DMS 273 (cell line): ENCODE results near the gene MYOT.
"Not testable (repeated sequence)": the region's sequence is repeated elsewhere in the genome, so short reads cannot be mapped to it uniquely, and the experiment has no call there.

Experiments used
- DNase-seq: peaks from one replicate; lab custom pipeline; 2025; ENCODE audit not compliant: unreplicated experiment; lab: John Stamatoyannopoulos, UW

MYOT gene

GRCh38 chr5:137867664-137868063 is at the start of gene MYOT:
Gene MYOT (plus strand): TSS chr5:137867860. CDS start chr5:137870652, 2,792 bp downstream.
- DNase-seq: no peak

GRCh38 chr5:137819766-137820165 is 47.9 kb upstream of the MYOT start:
- DNase-seq: no peak

- peak; percentile 71 for DNase-seq
Observed at GRCh38 chr5:137822158-137822764, 45.4 kb upstream of the MYOT start.

- no peak for DNase-seq
Observed at GRCh38 chr5:137822984-137823383, 44.7 kb upstream of the MYOT start.

GRCh38 chr5:137825165-137825564 is 42.5 kb upstream of the MYOT start:
- no peak for DNase-seq

GRCh38 chr5:137826067-137826466 is 41.6 kb upstream of the MYOT start:
- DNase-seq: no peak

GRCh38 chr5:137828180-137828579 is 39.5 kb upstream of the MYOT start:
- DNase-seq: no peak

- DNase-seq: no peak
Observed at GRCh38 chr5:137828664-137829063, 39.0 kb upstream of the MYOT start.

GRCh38 chr5:137831105-137831504 is 36.6 kb upstream of the MYOT start:
- no peak for DNase-seq

GRCh38 chr5:137831526-137831925 is 36.1 kb upstream of the MYOT start:
- DNase-seq: peak; percentile 31

- no peak for DNase-seq
Observed at GRCh38 chr5:137832416-137832815, 35.2 kb upstream of the MYOT start.

GRCh38 chr5:137833463-137833862 is 34.2 kb upstream of the MYOT start:
- DNase-seq: peak; percentile 55

- no peak for DNase-seq
Observed at GRCh38 chr5:137834498-137835049, 33.1 kb upstream of the MYOT start.

- DNase-seq: peak; percentile 88
Observed at GRCh38 chr5:137836298-137836697, 31.4 kb upstream of the MYOT start.

GRCh38 chr5:137836997-137837396 is 30.7 kb upstream of the MYOT start:
- peak; percentile 51 for DNase-seq

GRCh38 chr5:137837491-137838394 is 29.9 kb upstream of the MYOT start:
- peak; percentile 13 for DNase-seq

- no peak for DNase-seq
Observed at GRCh38 chr5:137838976-137839375, 28.7 kb upstream of the MYOT start.

GRCh38 chr5:137842296-137842695 is 25.4 kb upstream of the MYOT start:
- DNase-seq: no peak

- DNase-seq: peak; percentile 20
Observed at GRCh38 chr5:137843676-137844299, 23.9 kb upstream of the MYOT start.

GRCh38 chr5:137845472-137845871 is 22.2 kb upstream of the MYOT start:
- peak; percentile 67 for DNase-seq

GRCh38 chr5:137847687-137848086 is 20.0 kb upstream of the MYOT start:
- DNase-seq: no peak

- DNase-seq: not testable (repeated sequence)
Observed at GRCh38 chr5:137853165-137853564, 14.5 kb upstream of the MYOT start.
